ENCODE measurements around the gene OSTN. TPM values are rescaled to one million over a fixed set of nuclear protein-coding genes. Genes with fewer than 3 reads are reported as not detected.

OSTN gene
- total RNA-seq, 2 donors from 2014 or later: not detected

DNA sequence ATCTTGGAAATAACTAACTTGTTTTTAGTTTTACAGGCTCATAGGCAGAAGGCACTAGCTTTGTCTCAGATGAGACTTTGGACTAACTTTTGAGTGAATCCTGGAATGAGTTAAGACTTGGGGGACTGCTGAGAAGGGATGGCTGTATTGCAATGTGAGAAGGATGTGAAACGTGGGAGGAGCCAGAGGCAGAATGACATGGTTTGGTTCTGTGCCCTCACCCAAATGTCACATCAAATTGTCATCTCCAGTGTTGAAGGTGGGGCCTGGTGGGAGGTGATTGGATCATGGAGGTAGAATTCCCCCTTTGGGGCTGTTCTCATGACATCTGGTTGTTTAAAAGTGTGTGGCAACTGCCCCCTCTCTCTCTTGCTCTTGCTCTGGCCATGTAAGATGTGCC lies 101.4 kb downstream of the OSTN start:
- no peak for DNase-seq (ENCODE audit: low spot score)
- intact Hi-C loops (cut with DNase I): no loop called here

GRCh38 chr3:191301017-191301416 lies 102.0 kb downstream of the OSTN start:
- intact Hi-C loops (cut with DNase I): no loop called here

GRCh38 chr3:191301782-191302411 lies 102.9 kb downstream of the OSTN start:
- intact Hi-C loops (cut with DNase I): no loop called here
- no peak for DNase-seq (ENCODE audit: low spot score)

More at GRCh38 chr3:191301017-191301416, 102.0 kb downstream of the OSTN start:
- no peak for DNase-seq (ENCODE audit: low spot score)

DNA sequence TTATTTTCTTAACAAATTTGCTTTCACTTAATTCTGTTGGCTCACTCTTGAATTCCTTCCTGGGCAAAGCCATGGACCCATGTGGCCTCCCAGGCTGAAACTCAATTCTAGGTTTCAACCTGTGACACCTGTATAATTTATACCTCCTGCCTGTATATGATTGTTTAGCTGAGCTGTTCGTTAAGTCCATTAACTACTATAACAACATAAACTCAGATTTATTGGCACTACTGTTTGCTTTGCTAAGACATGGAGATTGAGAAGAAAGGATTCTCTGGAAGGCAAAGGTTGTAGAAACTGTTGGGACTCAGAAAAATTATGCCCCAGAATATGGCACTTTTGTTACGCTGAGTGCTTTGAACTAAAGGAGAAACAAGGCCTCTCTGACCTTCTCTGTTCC lies 103.4 kb downstream of the OSTN start:
- intact Hi-C loops (cut with DNase I): no loop called here
- DNase-seq (ENCODE audit: low spot score): no peak

DNA sequence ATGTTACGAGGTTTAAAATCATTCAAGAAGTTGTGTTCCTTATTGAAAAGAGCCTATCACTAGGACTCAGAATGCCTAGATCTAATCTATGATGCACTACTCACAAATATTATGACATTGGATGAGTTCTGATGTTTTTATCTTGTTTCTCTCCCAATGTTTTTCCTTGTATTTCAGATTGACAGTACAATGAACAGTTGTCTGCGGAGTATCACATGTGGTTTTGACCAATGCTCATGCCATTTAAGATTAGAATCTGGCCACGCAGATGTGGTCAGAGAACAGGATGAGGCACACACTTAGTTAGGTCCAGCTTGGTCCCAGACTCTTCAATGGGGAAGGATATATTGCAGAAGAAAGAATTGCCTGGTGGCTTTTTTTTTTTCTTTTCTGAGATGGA lies 104.6 kb downstream of the OSTN start:
- no peak for DNase-seq (ENCODE audit: low spot score)
- intact Hi-C loops (cut with DNase I): no loop called here

- intact Hi-C loops (cut with DNase I): no loop called here
These were observed 107.4 kb downstream of the OSTN start for GRCh38 chr3:191306428-191306827.

GRCh38 chr3:191307341-191307740 lies 108.3 kb downstream of the OSTN start:
- intact Hi-C loops (cut with DNase I): no loop called here
- no peak for DNase-seq (ENCODE audit: low spot score)

More at GRCh38 chr3:191306428-191306827, 107.4 kb downstream of the OSTN start:
- DNase-seq (ENCODE audit: low spot score): no peak

DNA sequence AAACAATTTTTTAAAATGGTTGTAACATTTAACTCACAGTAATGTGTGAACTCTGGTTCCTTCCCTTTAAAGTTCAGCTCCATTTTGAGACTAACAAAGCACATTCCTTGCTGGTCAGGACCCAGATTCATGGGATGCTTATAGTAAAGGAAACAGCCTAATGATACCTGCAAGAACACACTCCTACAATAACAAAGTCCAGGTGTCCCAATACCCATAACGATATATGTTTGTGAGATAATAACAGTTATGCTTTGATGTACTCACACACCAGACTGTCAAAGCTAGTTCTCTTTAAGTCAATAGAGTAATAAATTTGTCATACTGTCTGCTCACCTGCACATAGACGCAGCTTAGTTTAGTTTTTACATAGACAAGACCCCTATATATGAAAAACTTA lies 114.3 kb downstream of the OSTN start:
- DNase-seq (ENCODE audit: low spot score): no peak
- intact Hi-C loops (cut with DNase I): no loop called here

DNA sequence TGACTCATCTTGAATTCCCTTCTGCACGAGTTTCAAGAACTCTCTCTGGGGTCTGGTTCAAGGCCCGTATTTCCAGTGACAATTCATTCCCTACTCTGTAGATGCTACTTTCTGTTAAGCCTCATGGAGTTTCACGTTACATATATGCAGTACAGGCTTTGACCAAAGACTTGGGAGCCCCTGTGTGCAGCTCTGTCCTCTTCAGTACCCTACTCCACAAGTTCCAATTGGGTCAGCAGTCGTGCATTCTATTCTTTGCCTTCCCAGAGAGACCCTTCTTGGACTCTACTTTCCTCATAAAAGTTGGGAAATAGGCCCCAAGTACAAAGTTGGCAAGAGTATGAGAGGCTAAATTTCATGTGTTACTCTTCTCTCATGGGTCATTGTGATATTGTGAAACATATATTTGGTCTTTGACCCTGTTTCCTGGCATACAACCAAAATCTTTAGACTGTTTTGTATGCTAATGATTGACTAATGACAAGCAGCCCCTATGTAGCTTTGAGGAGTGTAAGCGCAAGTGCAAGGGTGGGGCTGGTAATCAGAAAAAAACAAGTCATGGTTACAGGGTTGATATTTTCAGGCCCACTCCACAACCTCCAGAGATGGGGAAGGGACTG lies 115.2 kb downstream of the OSTN start:
- DNase-seq (ENCODE audit: low spot score): no peak
- intact Hi-C loops (cut with DNase I): no loop called here

Other genes starting within 250 kb of the OSTN start
- 100 to 1,000 TPM in 1 of 2 donors, 10 to 100 TPM in 1; 81.7 to 124 TPM for gene CCDC50, start 130.2 kb downstream of the OSTN start, total RNA-seq
- gene UTS2B, start 131.3 kb downstream of the OSTN start, total RNA-seq: under 1 TPM; 0.24 to 0.37 TPM